ENCODE data around the gene STK31.

DNA sequence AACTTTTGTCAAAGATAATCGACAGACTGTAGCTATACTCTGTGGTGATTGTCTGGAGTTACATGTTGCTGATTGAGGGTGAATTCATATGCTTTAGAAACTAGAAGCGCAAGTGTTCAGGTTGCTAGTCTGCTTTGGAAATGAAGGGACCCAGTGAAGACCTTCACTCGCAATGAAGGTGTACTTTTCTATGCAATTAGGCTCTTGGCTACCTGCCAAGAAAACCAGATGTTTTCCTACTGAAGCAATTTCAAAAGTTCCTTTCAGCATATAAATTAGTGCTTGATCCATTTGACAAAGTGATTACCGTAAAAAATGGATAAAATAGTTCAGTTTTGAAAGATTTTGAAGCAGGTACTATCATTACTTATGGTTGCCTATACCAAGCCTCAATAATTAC is 10.0 kb upstream of the STK31 start:
- no peak for TF ChIP-seq CTCF (IDR thresholded peaks at IDR 0.05 in 4 of 5, conservative IDR thresholded peaks at IDR 0.05 in 1 of 5)
- TF ChIP-seq POLR2A (IDR thresholded peaks at IDR 0.05): no peak

Measured in gastrocnemius medialis (tissue), 4 donors.